ENCODE measurements around the gene ATP2B3. TPM values are rescaled to one million over a fixed set of nuclear protein-coding genes. Genes with fewer than 3 reads are reported as not detected.

Gene ATP2B3
- total and polyA plus RNA-seq, 2 donors (not counting 3 experiments of a cell fraction or from before 2014, with no cell fraction given) = 0.01 to 0.07 TPM

DNA sequence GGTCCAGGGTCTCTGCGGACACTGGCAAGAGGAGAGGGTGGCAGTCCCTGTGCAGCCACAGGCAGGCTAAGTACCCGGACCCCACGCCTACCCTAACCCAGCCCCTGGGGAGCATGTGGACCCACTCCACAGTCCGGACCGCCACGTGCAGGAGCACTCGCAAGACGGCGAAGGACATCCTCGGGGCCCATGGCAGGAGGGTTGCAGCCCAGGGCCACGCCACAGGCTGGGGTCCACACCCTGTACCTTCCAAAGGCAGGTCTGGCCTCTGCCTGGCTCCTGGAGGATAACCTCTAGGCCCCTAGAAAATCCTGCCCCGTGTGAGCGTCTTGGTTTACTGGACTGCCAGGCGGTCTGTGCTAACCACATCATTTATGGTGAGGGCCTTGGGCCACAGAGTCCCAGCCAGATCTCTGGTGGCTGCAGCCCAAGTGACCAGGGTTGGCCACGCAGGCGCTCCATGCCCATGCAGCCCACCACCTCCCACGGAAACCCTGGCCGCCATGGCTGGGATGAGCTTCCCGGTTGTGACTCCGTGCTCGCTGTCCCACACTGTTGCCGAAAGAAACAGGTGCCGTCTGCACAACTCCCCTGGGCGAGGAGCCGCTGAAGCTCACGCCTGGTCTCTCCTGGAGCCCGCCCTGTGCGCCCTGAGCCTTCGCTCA lies 71.5 kb downstream of the ATP2B3 start:
- dilution Hi-C loops (cut with MboI; ENCODE audit: extremely low pct_ligation_motif_present, low sequenced_read_pairs) (no loop called here), intact Hi-C loops (cut with micrococcal nuclease) (no loop called here)
- BruUV-seq (replicated peaks) = no TSS peak
- no peaks in the 10 kb centered on the region for H3K79me2 ChIP-seq (ENCODE audit: control insufficient read depth, insufficient read depth, low read length)
- ChIA-PET CTCF (no interaction called here), POLR2A (no interaction called here)
- H3K27me3 ChIP-seq (ENCODE audit: control insufficient read depth in 2 of 2, insufficient read depth in 2 of 2, low read length in 2 of 2) = no peaks in the 10 kb centered on the region
- TF ChIP-seq POLR2A (IDR thresholded peaks at IDR 0.05; ENCODE audit: low read depth, low read length) (no peak), POLR2AphosphoS5 (IDR thresholded peaks at IDR 0.05; ENCODE audit: insufficient read depth, low read depth, low read length) (no peak), GATA2 (IDR thresholded peaks at IDR 0.05; ENCODE audit: insufficient read depth, insufficient read length, low read depth, low read length) (no peak), JUN (IDR thresholded peaks at IDR 0.05; ENCODE audit: borderline replicate concordance, insufficient read depth, insufficient read length, low read depth) (no peak), MYC (IDR thresholded peaks at IDR 0.05; ENCODE audit: low read depth, low read length) (no peak), FOS (IDR thresholded peaks at IDR 0.05; ENCODE audit: borderline replicate concordance, insufficient read depth, low read length) (no peak), EZH2 (IDR thresholded peaks at IDR 0.05; ENCODE audit: borderline replicate concordance, low read depth, low read length, severe bottlenecking) (no peak)
- TF ChIP-seq, protein P1, sequence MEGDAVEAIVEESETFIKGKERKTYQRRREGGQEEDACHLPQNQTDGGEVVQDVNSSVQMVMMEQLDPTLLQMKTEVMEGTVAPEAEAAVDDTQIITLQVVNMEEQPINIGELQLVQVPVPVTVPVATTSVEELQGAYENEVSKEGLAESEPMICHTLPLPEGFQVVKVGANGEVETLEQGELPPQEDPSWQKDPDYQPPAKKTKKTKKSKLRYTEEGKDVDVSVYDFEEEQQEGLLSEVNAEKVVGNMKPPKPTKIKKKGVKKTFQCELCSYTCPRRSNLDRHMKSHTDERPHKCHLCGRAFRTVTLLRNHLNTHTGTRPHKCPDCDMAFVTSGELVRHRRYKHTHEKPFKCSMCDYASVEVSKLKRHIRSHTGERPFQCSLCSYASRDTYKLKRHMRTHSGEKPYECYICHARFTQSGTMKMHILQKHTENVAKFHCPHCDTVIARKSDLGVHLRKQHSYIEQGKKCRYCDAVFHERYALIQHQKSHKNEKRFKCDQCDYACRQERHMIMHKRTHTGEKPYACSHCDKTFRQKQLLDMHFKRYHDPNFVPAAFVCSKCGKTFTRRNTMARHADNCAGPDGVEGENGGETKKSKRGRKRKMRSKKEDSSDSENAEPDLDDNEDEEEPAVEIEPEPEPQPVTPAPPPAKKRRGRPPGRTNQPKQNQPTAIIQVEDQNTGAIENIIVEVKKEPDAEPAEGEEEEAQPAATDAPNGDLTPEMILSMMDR (IDR thresholded peaks at IDR 0.05; ENCODE audit: extremely low read depth in 1 of 2, insufficient read depth in 1 of 2, low read depth in 1 of 2, low read length in 2 of 2) = no peak
- TF ChIP-seq, protein P2, sequence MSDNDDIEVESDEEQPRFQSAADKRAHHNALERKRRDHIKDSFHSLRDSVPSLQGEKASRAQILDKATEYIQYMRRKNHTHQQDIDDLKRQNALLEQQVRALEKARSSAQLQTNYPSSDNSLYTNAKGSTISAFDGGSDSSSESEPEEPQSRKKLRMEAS (IDR thresholded peaks at IDR 0.05; ENCODE audit: insufficient read depth, insufficient read length) = no peak
- no peaks in the 10 kb centered on the region for H3K4me1 ChIP-seq (ENCODE audit: control insufficient read depth, extremely low read depth, insufficient read depth, low read length)
- peaks cover 3 to 15% of the 10 kb centered on the region in 2 experiments for H3K36me3 ChIP-seq (ENCODE audit: control insufficient read depth in 2 of 2, extremely low read depth in 1 of 2, insufficient read depth in 2 of 2, low read length in 2 of 2)
- H3K27ac ChIP-seq (ENCODE audit: insufficient read depth, low read depth, low read length) = no peak overlapping the region
- H3K9me1 ChIP-seq (replicated peaks; ENCODE audit: control insufficient read depth, extremely low read depth, insufficient read depth, low read length) = no peaks in the 10 kb centered on the region
- no peak overlapping the region for H3K9ac ChIP-seq (replicated peaks; ENCODE audit: extremely low read depth, insufficient read depth, low read length)
- H3K9me3 ChIP-seq (replicated peaks; ENCODE audit: control insufficient read depth, insufficient read depth, low read length) = no peaks in the 10 kb centered on the region
- FAIRE-seq (no peak), DNase-seq (ENCODE audit: low read depth, low spot score) (no peak)
- H3K4me2 ChIP-seq (ENCODE audit: insufficient read depth, low read length) = no peak overlapping the region
- no peak overlapping the region for H3K4me3 ChIP-seq (replicated peaks in 1 of 3; ENCODE audit: insufficient read depth in 1 of 3, low read depth in 1 of 3, low read length in 3 of 3)
- no peak overlapping the region for H2AFZ ChIP-seq (ENCODE audit: low read depth, low read length)
- H4K20me1 ChIP-seq (replicated peaks; ENCODE audit: control insufficient read depth, extremely low read depth, insufficient read depth, low read length) = no peaks in the 10 kb centered on the region
